Endothelial cell (in vitro differentiated cells): ENCODE results near the gene SLC27A1. TPM values are rescaled to one million over a fixed set of nuclear protein-coding genes. Genes with fewer than 3 reads are reported as not detected.

Experiments
- DNase-seq: peaks from one replicate; pipeline ENCODE4 v3.0.0; 2021; ENCODE audit warnings: low spot score
- H3K27ac Mint-ChIP-seq: one replicate; pipeline ENCODE4 v1.8.0; 2021; ENCODE audit warnings: mixed read lengths, inconsistent platforms; ENCODE audit not compliant: unreplicated experiment
- H3K27me3 Mint-ChIP-seq: one replicate; pipeline ENCODE4 v1.8.0; 2021; ENCODE audit warnings: mild to moderate bottlenecking, moderate library complexity, mixed read lengths, inconsistent platforms; ENCODE audit not compliant: unreplicated experiment
- H3K36me3 Mint-ChIP-seq: one replicate; pipeline ENCODE4 v1.8.0; 2021; ENCODE audit warnings: mild to moderate bottlenecking, low read depth, mixed read lengths, inconsistent platforms; ENCODE audit not compliant: unreplicated experiment
- H3K4me1 Mint-ChIP-seq: one replicate; pipeline ENCODE4 v1.8.0; 2021; ENCODE audit warnings: mild to moderate bottlenecking, mixed read lengths, inconsistent platforms; ENCODE audit not compliant: unreplicated experiment
- H3K4me3 Mint-ChIP-seq: one replicate; pipeline ENCODE4 v1.8.0; 2021; ENCODE audit warnings: mild to moderate bottlenecking, mixed read lengths, inconsistent platforms; ENCODE audit not compliant: unreplicated experiment
- H3K9me3 Mint-ChIP-seq: one replicate; pipeline ENCODE4 v1.8.0; 2021; ENCODE audit warnings: mixed read lengths, inconsistent platforms; ENCODE audit not compliant: unreplicated experiment
- total RNA-seq: library from RNA; stranded (reverse); fragmentation: NEBNext Ultra II Directional; extraction: Animal tissue kit (Norgen Biotek cat#: 25700); gene quantifications from one replicate; pipeline ENCODE4 v1.2.1, GENCODE V29; 2021; ENCODE audit not compliant: unreplicated experiment
- TF ChIP-seq, protein P1 (sequence below): fragments of 200-600 bp; sonication (generic); IDR thresholded peaks from one replicate; pipeline ENCODE4 v1.5.0; 2021; ENCODE audit warnings: antibody characterized with exemption; ENCODE audit not compliant: unreplicated experiment

SLC27A1 gene
- total RNA-seq, 1 donor from 2014 or later, result 30.2 TPM

DNA sequence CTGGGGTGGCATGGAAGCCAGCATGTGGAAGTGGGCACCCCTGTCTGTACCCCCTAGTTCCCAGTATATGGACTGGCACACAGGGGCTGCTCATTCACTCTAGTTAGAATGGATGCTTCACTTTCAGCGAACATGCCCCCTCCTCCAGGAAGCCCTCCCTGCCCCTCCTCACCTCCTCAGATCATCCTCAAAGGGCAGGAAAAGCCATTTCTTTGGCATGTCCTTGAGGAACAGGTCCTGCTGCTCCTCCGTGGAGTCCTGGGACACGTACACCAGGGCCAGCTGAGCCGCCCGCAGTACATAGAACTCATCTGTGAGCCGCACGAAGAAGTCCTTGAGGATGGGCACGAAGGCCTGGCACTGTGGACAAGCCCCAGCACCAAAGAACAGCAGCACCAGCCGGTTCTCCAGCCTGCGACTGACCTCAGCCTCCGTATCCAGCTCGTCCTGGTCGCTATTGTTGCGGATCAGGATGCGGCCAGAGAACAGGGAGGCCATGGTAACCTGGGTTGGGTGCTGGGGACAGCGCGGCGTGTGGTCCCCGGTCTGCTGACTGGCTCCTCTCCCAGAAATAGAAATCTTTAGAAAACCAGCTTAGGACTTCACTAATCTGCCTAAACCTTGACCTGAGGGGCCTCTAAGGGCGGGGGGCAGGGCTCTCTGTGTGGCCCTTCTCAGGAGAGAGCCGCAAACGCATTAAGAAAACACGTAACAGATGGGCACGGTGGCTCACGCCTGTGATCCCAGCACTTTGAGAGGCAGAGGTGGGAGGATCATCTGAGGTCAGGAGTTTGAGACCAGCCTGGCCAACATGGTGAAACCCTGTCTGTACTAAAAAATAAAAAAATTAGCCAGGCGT, 9.7 kb upstream of the SLC27A1 start, which contains the start of gene NXNL1:
TSS of gene NXNL1 (minus strand) at position 555 of the 859 bp plus-strand sequence. CDS start at position 498, 57 bp downstream.
- H3K4me1 Mint-ChIP-seq, result no peaks in the 10 kb centered on the region
- DNase-seq, result no peak
- H3K36me3 Mint-ChIP-seq, result no peaks in the 10 kb centered on the region
- no peak within 1 kb of the TSS for H3K27ac Mint-ChIP-seq
- no peaks in the 10 kb centered on the region for H3K9me3 Mint-ChIP-seq
- TF ChIP-seq, protein P1, sequence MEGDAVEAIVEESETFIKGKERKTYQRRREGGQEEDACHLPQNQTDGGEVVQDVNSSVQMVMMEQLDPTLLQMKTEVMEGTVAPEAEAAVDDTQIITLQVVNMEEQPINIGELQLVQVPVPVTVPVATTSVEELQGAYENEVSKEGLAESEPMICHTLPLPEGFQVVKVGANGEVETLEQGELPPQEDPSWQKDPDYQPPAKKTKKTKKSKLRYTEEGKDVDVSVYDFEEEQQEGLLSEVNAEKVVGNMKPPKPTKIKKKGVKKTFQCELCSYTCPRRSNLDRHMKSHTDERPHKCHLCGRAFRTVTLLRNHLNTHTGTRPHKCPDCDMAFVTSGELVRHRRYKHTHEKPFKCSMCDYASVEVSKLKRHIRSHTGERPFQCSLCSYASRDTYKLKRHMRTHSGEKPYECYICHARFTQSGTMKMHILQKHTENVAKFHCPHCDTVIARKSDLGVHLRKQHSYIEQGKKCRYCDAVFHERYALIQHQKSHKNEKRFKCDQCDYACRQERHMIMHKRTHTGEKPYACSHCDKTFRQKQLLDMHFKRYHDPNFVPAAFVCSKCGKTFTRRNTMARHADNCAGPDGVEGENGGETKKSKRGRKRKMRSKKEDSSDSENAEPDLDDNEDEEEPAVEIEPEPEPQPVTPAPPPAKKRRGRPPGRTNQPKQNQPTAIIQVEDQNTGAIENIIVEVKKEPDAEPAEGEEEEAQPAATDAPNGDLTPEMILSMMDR, result no peak
- no peak within 1 kb of the TSS for H3K4me3 Mint-ChIP-seq
- peaks cover 2% of the 10 kb centered on the region for H3K27me3 Mint-ChIP-seq

DNA sequence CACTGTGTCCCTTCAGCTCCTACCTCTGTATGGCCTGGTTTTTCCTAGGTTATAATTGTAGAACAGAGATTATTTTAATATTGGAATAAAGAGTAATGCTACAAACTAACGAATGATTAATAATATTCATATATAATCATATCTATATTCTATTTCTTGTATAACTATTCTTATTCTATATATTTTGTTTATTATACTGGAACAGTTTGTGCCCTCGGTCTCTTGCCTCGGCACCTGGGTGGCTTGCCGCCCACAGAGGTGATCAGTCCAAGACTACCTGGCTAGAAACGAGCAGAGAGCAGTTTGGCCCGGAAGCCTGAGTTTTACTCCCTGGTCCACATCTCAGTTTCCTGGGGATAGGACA, 3.9 kb upstream of the SLC27A1 start:
- no peaks in the 10 kb centered on the region for H3K36me3 Mint-ChIP-seq
- DNase-seq, result no peak
- H3K9me3 Mint-ChIP-seq, result no peaks in the 10 kb centered on the region
- TF ChIP-seq, protein P1, result no peak
- H3K27ac Mint-ChIP-seq, result no peak overlapping the region
- peaks cover 7% of the 10 kb centered on the region for H3K27me3 Mint-ChIP-seq
- H3K4me3 Mint-ChIP-seq, result no peak overlapping the region
- H3K4me1 Mint-ChIP-seq, result peaks cover 24% of the 10 kb centered on the region

DNA sequence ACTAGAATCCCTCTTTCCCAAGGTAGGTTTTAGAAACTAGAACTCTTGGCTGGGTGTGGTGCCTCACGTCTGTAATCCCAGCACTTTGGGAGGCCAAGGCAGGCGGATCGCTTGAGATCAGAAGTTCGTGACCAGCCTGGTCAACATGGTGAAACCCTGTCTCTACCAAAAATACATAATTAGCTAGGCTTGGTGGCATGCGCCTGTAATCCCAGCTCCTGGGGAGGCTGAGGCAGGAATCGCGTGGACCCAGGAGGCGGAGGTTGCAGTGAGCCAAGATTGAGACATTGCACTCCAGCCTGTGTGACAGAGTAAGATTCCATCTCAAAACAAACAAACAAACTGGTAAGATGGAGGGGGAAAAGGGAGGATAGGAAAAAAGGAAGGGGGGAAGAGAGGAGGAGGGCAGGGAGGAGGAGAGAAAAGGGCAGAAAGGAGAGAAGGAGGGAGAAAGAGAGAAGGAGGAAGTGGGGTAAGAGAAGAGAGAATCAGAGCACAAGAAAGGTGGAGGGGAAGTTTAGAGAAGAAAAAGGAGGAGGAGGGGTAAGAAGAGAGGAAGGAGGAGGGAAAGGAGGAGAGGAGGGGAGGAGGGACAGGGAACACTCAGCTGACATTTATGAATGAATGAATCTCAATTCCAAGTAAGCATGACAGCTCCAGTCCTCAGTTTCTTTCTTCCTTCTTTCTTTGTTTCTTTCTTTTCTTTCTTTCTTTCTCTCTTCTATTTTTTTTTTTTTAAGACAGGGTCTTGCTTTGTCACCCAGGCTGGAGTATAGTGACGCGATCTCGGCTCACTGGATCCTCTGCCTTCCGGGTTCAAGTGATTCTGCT, 2.6 kb upstream of the SLC27A1 start:
- H3K4me1 Mint-ChIP-seq, result peaks cover 27% of the 10 kb centered on the region
- H3K4me3 Mint-ChIP-seq, result no peak overlapping the region
- H3K27ac Mint-ChIP-seq, result no peak overlapping the region
- no peaks in the 10 kb centered on the region for H3K9me3 Mint-ChIP-seq
- no peak for DNase-seq
- TF ChIP-seq, protein P1, result no peak
- H3K27me3 Mint-ChIP-seq, result peaks cover 9% of the 10 kb centered on the region
- no peaks in the 10 kb centered on the region for H3K36me3 Mint-ChIP-seq

DNA sequence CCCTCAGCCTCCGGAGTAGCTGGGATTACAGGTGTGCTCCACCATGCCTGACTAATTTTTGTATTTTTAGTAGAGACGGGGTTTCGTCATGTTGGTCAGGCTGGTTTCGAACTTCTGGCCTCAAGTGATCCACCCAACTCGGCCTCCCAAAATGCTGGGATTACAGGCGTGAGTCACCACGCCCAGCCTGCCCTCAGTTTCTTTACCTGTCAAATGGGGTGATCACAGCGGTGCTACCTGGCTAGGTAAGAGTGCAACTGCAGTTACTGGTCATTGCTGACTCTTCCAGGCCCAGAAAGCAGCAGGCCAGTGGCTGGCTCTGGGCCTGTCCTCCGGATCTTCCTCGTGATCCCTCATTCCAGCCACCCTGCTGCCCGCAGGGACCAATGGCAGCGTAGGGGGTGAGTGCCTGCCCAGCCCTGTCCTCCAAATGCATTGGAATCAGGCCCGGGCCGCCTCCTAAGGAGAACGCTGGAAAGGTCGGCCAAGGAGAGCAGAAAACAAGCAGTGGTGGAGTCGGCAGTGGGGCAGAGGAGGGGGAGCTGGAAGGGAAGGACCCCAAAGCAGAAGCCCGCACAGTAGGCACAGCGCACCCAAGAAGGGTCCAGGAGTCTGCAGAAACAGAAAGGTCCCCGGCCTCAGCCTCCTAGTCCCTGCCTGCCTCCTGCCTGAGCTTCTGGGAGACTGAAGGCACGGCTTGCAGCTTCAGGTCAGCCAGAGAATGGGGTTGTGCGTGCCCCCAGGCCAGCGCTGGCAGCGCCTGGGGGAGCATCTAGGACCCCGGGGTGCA, 1.8 kb upstream of the SLC27A1 start:
- TF ChIP-seq, protein P1, result no peak
- H3K36me3 Mint-ChIP-seq, result no peaks in the 10 kb centered on the region
- H3K27me3 Mint-ChIP-seq, result peaks cover 9% of the 10 kb centered on the region
- H3K9me3 Mint-ChIP-seq, result no peaks in the 10 kb centered on the region
- H3K4me1 Mint-ChIP-seq, result peaks cover 27% of the 10 kb centered on the region
- peak overlapping the region; percentile 97 for H3K4me3 Mint-ChIP-seq
- peak overlapping the region; percentile 91 for H3K27ac Mint-ChIP-seq
- no peak for DNase-seq
